Neural progenitor cell (in vitro differentiated cells): ENCODE data around the gene DAB2. TPM values are rescaled to one million over a fixed set of nuclear protein-coding genes. Genes with fewer than 3 reads are reported as not detected.

Experiments used
- DNase-seq: peaks from one replicate; pipeline ENCODE4 v3.0.0-alpha.2; 2016; ENCODE audit warnings: low spot score
- H2AFZ ChIP-seq: fragments of 200-600 bp; sonication (generic); replicated peaks from 2 replicates; pipeline ENCODE4 v1.6.1; 2016; ENCODE audit warnings: antibody characterized with exemption
- H3F3A ChIP-seq: fragments of 200-600 bp; sonication (generic); 2 replicates; pipeline ENCODE4 v1.6.1; 2016; ENCODE audit warnings: antibody characterized with exemption, low read depth
- H3K27ac ChIP-seq: fragments of 200-600 bp; sonication (generic); 2 replicates; pipeline ENCODE4 v1.5.1; 2016; ENCODE audit warnings: mild to moderate bottlenecking
- H3K27me3 ChIP-seq: fragments of 200-600 bp; sonication (generic); 2 replicates; pipeline ENCODE4 v1.6.1; 2016; ENCODE audit warnings: mild to moderate bottlenecking, moderate library complexity
- H3K36me3 ChIP-seq: fragments of 200-600 bp; sonication (generic); 2 replicates; pipeline ENCODE4 v1.5.1; 2016
- H3K4me1 ChIP-seq: fragments of 200-600 bp; sonication (generic); 2 replicates; pipeline ENCODE4 v1.6.1; 2016; ENCODE audit warnings: mixed run types
- H3K4me2 ChIP-seq: fragments of 200-600 bp; sonication (generic); 2 replicates; pipeline ENCODE4 v1.6.1; 2016
- H3K4me3 ChIP-seq: fragments of 200-600 bp; sonication (generic); 2 replicates; pipeline ENCODE4 v1.5.1; 2016
- H3K79me2 ChIP-seq: fragments of 200-600 bp; sonication (generic); 2 replicates; pipeline ENCODE4 v1.6.1; 2016; ENCODE audit warnings: low read depth
- H3K9ac ChIP-seq: fragments of 200-600 bp; sonication (generic); 2 replicates; pipeline ENCODE4 v1.6.1; 2016
- H3K9me3 ChIP-seq: fragments of 200-600 bp; sonication (generic); 2 replicates; pipeline ENCODE4 v1.5.1; 2016; ENCODE audit warnings: low read depth
- H4K20me1 ChIP-seq: fragments of 200-600 bp; sonication (generic); 2 replicates; pipeline ENCODE4 v1.6.1; 2016; ENCODE audit warnings: low read depth
- H3K27ac Mint-ChIP-seq: 3 replicates; pipeline ENCODE4 v1.8.0; 2021; ENCODE audit warnings: mixed read lengths
- H3K27me3 Mint-ChIP-seq: 2 replicates; pipeline ENCODE4 v1.8.0; 2022; ENCODE audit warnings: low read depth, mild to moderate bottlenecking, inconsistent platforms, moderate library complexity, mixed read lengths; ENCODE audit not compliant: insufficient read depth
- H3K36me3 Mint-ChIP-seq: 3 replicates; pipeline ENCODE4 v1.8.0; 2021; ENCODE audit warnings: mixed read lengths
- H3K4me1 Mint-ChIP-seq: 3 replicates; pipeline ENCODE4 v1.8.0; 2021; ENCODE audit warnings: mixed read lengths
- H3K4me3 Mint-ChIP-seq: 3 replicates; pipeline ENCODE4 v1.8.0; 2021; ENCODE audit warnings: mild to moderate bottlenecking, moderate library complexity, mixed read lengths
- H3K9me3 Mint-ChIP-seq: 3 replicates; pipeline ENCODE4 v1.8.0; 2020; ENCODE audit warnings: mixed read lengths
- CTCF ChIP-seq: fragments of 200-600 bp; sonication (generic); IDR thresholded peaks from 2 replicates; pipeline ENCODE4 v1.5.1; 2017; ENCODE audit warnings: antibody characterized with exemption, mild to moderate bottlenecking
- EZH2 ChIP-seq: fragments of 200-600 bp; sonication (generic); IDR thresholded peaks from 2 replicates; pipeline ENCODE4 v1.6.1; 2017; ENCODE audit warnings: antibody characterized with exemption, mild to moderate bottlenecking, moderate library complexity
- EZH2phosphoT487 ChIP-seq: fragments of 200-600 bp; sonication (generic); IDR thresholded peaks from 2 replicates; pipeline ENCODE4 v1.6.1; 2017; ENCODE audit warnings: antibody characterized with exemption
- total RNA-seq: library from RNA; depleted of rRNA; stranded (reverse); fragments of >200 nt; gene quantifications from 2 replicates; pipeline ENCODE4 v1.2.3, GENCODE V29; 2015; ENCODE audit warnings: low replicate concordance

The DAB2 gene
- total RNA-seq, 1 donor from 2014 or later: 9.9 TPM

- H3K9me3 ChIP-seq: no peaks in the 10 kb centered on the region
- no peaks in the 10 kb centered on the region for H3K4me1 Mint-ChIP-seq
- TF ChIP-seq CTCF (no peak), EZH2 (no peak), EZH2phosphoT487 (no peak)
- no peak overlapping the region for H2AFZ ChIP-seq
- H3K36me3 ChIP-seq: no peaks in the 10 kb centered on the region
- no peaks in the 10 kb centered on the region for H3K79me2 ChIP-seq
- H3K27ac Mint-ChIP-seq: no peak overlapping the region
- no peaks in the 10 kb centered on the region for H3F3A ChIP-seq
- H3K27ac ChIP-seq: no peak overlapping the region
- no peaks in the 10 kb centered on the region for H3K27me3 Mint-ChIP-seq
- no peak for DNase-seq
- no peaks in the 10 kb centered on the region for H3K9me3 Mint-ChIP-seq
- no peaks in the 10 kb centered on the region for H3K27me3 ChIP-seq
- H3K4me3 Mint-ChIP-seq: no peak overlapping the region
- H4K20me1 ChIP-seq: no peaks in the 10 kb centered on the region
- no peak overlapping the region for H3K4me3 ChIP-seq
- H3K4me1 ChIP-seq: no peaks in the 10 kb centered on the region
- H3K36me3 Mint-ChIP-seq: no peaks in the 10 kb centered on the region
- H3K4me2 ChIP-seq: no peak overlapping the region
- H3K9ac ChIP-seq: no peak overlapping the region
Measured at GRCh38 chr5:39370555-39371366, 54.0 kb downstream of the DAB2 start.

GRCh38 chr5:39369123-39369815 lies 55.5 kb downstream of the DAB2 start:
- H3K27ac ChIP-seq: no peak overlapping the region
- Mint-ChIP-seq H3K27ac (no peak overlapping the region), H3K9me3 (no peaks in the 10 kb centered on the region), H3K4me1 (no peaks in the 10 kb centered on the region), H3K27me3 (peaks cover 2% of the 10 kb centered on the region), H3K36me3 (no peaks in the 10 kb centered on the region), H3K4me3 (no peak overlapping the region)
- H3K4me2 ChIP-seq: no peak overlapping the region
- no peaks in the 10 kb centered on the region for H3K79me2 ChIP-seq
- no peak for DNase-seq
- H3K9me3 ChIP-seq: no peaks in the 10 kb centered on the region
- H3F3A ChIP-seq: no peaks in the 10 kb centered on the region
- H2AFZ ChIP-seq: no peak overlapping the region
- H3K4me3 ChIP-seq: no peak overlapping the region
- no peaks in the 10 kb centered on the region for H3K27me3 ChIP-seq
- H3K36me3 ChIP-seq: no peaks in the 10 kb centered on the region
- H3K4me1 ChIP-seq: no peaks in the 10 kb centered on the region
- TF ChIP-seq CTCF: no peak
- no peak for TF ChIP-seq EZH2
- no peak for TF ChIP-seq EZH2phosphoT487
- H4K20me1 ChIP-seq: no peaks in the 10 kb centered on the region
- H3K9ac ChIP-seq: no peak overlapping the region

- Histone ChIP-seq H3K27me3 (no peaks in the 10 kb centered on the region), H3K9me3 (no peaks in the 10 kb centered on the region), H4K20me1 (no peaks in the 10 kb centered on the region), H3K9ac (no peak overlapping the region), H3F3A (no peaks in the 10 kb centered on the region), H2AFZ (no peak overlapping the region), H3K36me3 (no peaks in the 10 kb centered on the region), H3K4me1 (no peaks in the 10 kb centered on the region), H3K4me2 (no peak overlapping the region), H3K4me3 (no peak overlapping the region), H3K27ac (no peak overlapping the region), H3K79me2 (no peaks in the 10 kb centered on the region)
- no peaks in the 10 kb centered on the region for H3K36me3 Mint-ChIP-seq
- TF ChIP-seq CTCF (no peak), EZH2phosphoT487 (no peak), EZH2 (no peak)
- no peaks in the 10 kb centered on the region for H3K9me3 Mint-ChIP-seq
- DNase-seq: no peak
- H3K27me3 Mint-ChIP-seq: peaks cover 2% of the 10 kb centered on the region
- H3K27ac Mint-ChIP-seq: no peak overlapping the region
- no peak overlapping the region for H3K4me3 Mint-ChIP-seq
- H3K4me1 Mint-ChIP-seq: no peaks in the 10 kb centered on the region
Measured at GRCh38 chr5:39368116-39368515, 56.7 kb downstream of the DAB2 start.
